Esophagus squamous epithelium (tissue), 4 donors: ENCODE results near the gene ZHX3.

Experiments used
- CTCF ChIP-seq, 6 experiments: fragments of 450-650 bp in 4 of 6; fragments of 200-600 bp in 2 of 6; sonication (generic) in 2 of 6; IDR thresholded peaks; one replicate each; pipeline ENCODE4 v1.5.1; 2016 to 2019; ENCODE audit warnings: antibody characterized with exemption in 6 of 6, mild to moderate bottlenecking in 4 of 6, moderate library complexity in 4 of 6
- POLR2A ChIP-seq, 4 donors: fragments of 450-650 bp; IDR thresholded peaks; one replicate each; pipeline ENCODE4 v1.6.1; 2017; ENCODE audit warnings: antibody characterized with exemption in 4 of 4, mild to moderate bottlenecking in 4 of 4, moderate library complexity in 3 of 4

GRCh38 chr20:41135888-41136679 lies 181.4 kb downstream of the ZHX3 start:
- TF ChIP-seq CTCF (IDR thresholded peaks at IDR 0.05) (no peak), POLR2A (IDR thresholded peaks at IDR 0.05) (no peak)
